IMR-90 (cell line): ENCODE results near the gene HPSE.

Source experiments
- CEBPB ChIP-seq: IDR thresholded peaks from 2 replicates; pipeline ENCODE4 v1.6.1; 2012; ENCODE audit warnings: low read depth, low read length, improper control_type of control experiment
- CHD1 ChIP-seq: IDR thresholded peaks from 2 replicates; pipeline ENCODE4 v1.6.1; 2012; ENCODE audit warnings: low read depth, low read length, improper control_type of control experiment
- MXI1 ChIP-seq: IDR thresholded peaks from 2 replicates; pipeline ENCODE4 v1.6.1; 2012; ENCODE audit warnings: low read depth, mild to moderate bottlenecking, low read length, moderate library complexity, borderline replicate concordance
- NFE2L2 ChIP-seq: fragments of 150-350 bp; IDR thresholded peaks from 2 replicates; pipeline ENCODE4 v1.6.1; 2016; ENCODE audit warnings: low read depth, mild to moderate bottlenecking, low read length
- POLR2A ChIP-seq: IDR thresholded peaks from 2 replicates; pipeline ENCODE4 v1.6.1; 2012; ENCODE audit warnings: mild to moderate bottlenecking, low read depth, low read length
- RAD21 ChIP-seq: IDR thresholded peaks from 2 replicates; pipeline ENCODE4 v1.6.1; 2012; ENCODE audit warnings: low read length, improper control_type of control experiment
- RCOR1 ChIP-seq: IDR thresholded peaks from 2 replicates; pipeline ENCODE4 v1.6.1; 2012; ENCODE audit warnings: mild to moderate bottlenecking, low read length, improper control_type of control experiment; ENCODE audit not compliant: insufficient replicate concordance
- SMC3 ChIP-seq: fragments of 150-350 bp; IDR thresholded peaks from 2 replicates; pipeline ENCODE4 v1.6.1; 2016; ENCODE audit warnings: low read depth, mild to moderate bottlenecking, antibody characterized with exemption, low read length, moderate library complexity
- TF ChIP-seq, protein P1 (sequence below): conservative IDR thresholded peaks from 2 replicates; pipeline ENCODE4 v1.5.1; 2012; ENCODE audit warnings: mild to moderate bottlenecking, low read depth, low read length, improper control_type of control experiment

DNA sequence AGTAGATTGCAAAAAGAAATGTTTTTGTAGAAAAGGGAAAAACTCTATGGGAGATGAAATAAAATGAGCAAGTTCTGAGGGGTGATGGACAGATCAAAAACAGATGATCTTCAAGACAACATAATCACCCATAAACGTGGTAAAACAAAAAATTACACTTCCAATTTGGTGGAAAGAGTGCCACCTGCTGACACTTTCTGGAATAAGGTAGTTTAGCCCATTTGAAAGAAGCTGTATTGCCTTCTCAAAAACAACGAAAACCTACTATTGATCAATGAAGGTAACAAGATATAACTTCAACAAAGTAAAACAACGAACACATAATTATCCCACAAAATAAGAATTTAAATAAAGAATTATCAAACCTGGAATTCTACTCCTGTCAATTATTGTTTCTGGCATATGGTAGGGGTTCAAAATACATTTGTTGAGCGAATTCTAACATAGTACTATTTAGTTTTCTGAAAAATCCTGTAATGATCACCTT lies 52.6 kb downstream of the HPSE start:
- TF ChIP-seq, protein P1, sequence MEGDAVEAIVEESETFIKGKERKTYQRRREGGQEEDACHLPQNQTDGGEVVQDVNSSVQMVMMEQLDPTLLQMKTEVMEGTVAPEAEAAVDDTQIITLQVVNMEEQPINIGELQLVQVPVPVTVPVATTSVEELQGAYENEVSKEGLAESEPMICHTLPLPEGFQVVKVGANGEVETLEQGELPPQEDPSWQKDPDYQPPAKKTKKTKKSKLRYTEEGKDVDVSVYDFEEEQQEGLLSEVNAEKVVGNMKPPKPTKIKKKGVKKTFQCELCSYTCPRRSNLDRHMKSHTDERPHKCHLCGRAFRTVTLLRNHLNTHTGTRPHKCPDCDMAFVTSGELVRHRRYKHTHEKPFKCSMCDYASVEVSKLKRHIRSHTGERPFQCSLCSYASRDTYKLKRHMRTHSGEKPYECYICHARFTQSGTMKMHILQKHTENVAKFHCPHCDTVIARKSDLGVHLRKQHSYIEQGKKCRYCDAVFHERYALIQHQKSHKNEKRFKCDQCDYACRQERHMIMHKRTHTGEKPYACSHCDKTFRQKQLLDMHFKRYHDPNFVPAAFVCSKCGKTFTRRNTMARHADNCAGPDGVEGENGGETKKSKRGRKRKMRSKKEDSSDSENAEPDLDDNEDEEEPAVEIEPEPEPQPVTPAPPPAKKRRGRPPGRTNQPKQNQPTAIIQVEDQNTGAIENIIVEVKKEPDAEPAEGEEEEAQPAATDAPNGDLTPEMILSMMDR = peak; percentile 74
- TF ChIP-seq RCOR1 (no peak), RAD21 (peak; percentile 77), CEBPB (no peak), POLR2A (no peak), NFE2L2 (no peak), MXI1 (no peak), SMC3 (peak; percentile 75), CHD1 (no peak)
